GM11168 (cell line): ENCODE measurements around the gene JPT2.

ENCODE experiments used
- in situ Hi-C: fragments of 300-500 bp; cut with MboI; formaldehyde crosslinking; loops from one replicate; pipeline ENCODE4 v1.12.0; 2022; ENCODE audit warnings: low sequenced_read_pairs; ENCODE audit not compliant: unreplicated experiment

JPT2 gene

GRCh38 chr16:1677942-1678499, at the start of gene JPT2:
Gene JPT2, plus strand, starts transcription at chr16:1678279. Its CDS starts 34 bp downstream, at chr16:1678313.
- in situ Hi-C loops, result no loop called here

- in situ Hi-C loops, result no loop called here
Measured at GRCh38 chr16:1630450-1631213, 47.4 kb upstream of the JPT2 start.

- in situ Hi-C loops, result no loop called here
Measured at GRCh38 chr16:1631230-1631629, 46.8 kb upstream of the JPT2 start.

- in situ Hi-C loops, result no loop called here
Measured at GRCh38 chr16:1631931-1632637, 46.0 kb upstream of the JPT2 start.

GRCh38 chr16:1632638-1632970, 45.5 kb upstream of the JPT2 start:
- in situ Hi-C loops, result no loop called here

GRCh38 chr16:1633310-1633709, 44.8 kb upstream of the JPT2 start:
- in situ Hi-C loops, result no loop called here

GRCh38 chr16:1634541-1634940, 43.5 kb upstream of the JPT2 start:
- in situ Hi-C loops, result no loop called here

- in situ Hi-C loops, result no loop called here
Measured at GRCh38 chr16:1635070-1635469, 43.0 kb upstream of the JPT2 start.

- in situ Hi-C loops, result no loop called here
Measured at GRCh38 chr16:1637526-1637925, 40.6 kb upstream of the JPT2 start.

- in situ Hi-C loops, result no loop called here
Measured at GRCh38 chr16:1638757-1639156, 39.3 kb upstream of the JPT2 start.

GRCh38 chr16:1639282-1639681, 38.8 kb upstream of the JPT2 start:
- in situ Hi-C loops, result no loop called here

GRCh38 chr16:1639860-1640259, 38.2 kb upstream of the JPT2 start:
- in situ Hi-C loops, result no loop called here

- in situ Hi-C loops, result no loop called here
Measured at GRCh38 chr16:1640261-1640941, 37.7 kb upstream of the JPT2 start.

GRCh38 chr16:1641261-1641660, 36.8 kb upstream of the JPT2 start:
- in situ Hi-C loops, result no loop called here

GRCh38 chr16:1642148-1642547, 35.9 kb upstream of the JPT2 start:
- in situ Hi-C loops, result no loop called here

- in situ Hi-C loops, result no loop called here
Measured at GRCh38 chr16:1642753-1643152, 35.3 kb upstream of the JPT2 start.

GRCh38 chr16:1643521-1643920, 34.6 kb upstream of the JPT2 start:
- in situ Hi-C loops, result no loop called here

GRCh38 chr16:1645914-1646525, 32.1 kb upstream of the JPT2 start:
- in situ Hi-C loops, result no loop called here

- in situ Hi-C loops, result no loop called here
Measured at GRCh38 chr16:1647856-1648255, 30.2 kb upstream of the JPT2 start.

GRCh38 chr16:1650131-1650530, 27.9 kb upstream of the JPT2 start:
- in situ Hi-C loops, result no loop called here
